Upper lobe of left lung (tissue), 4 donors: ENCODE data around the gene ZRANB2.

Source experiments
- CTCF ChIP-seq, 6 experiments: fragments of 450-650 bp in 4 of 6; fragments of 200-600 bp in 2 of 6; sonication (generic) in 2 of 6; IDR thresholded peaks; one replicate each; pipeline ENCODE4 v1.5.1; 2016 to 2019; ENCODE audit warnings: antibody characterized with exemption in 6 of 6
- EP300 ChIP-seq, 4 donors: sonication (generic); formaldehyde crosslinking; IDR thresholded peaks; one replicate each; pipeline ENCODE4 v1.5.1; 2017; ENCODE audit warnings: antibody characterized with exemption in 4 of 4, control low read depth in 2 of 4
- POLR2A ChIP-seq, 4 donors: fragments of 450-650 bp; IDR thresholded peaks; one replicate each; pipeline ENCODE4 v1.5.1; 2016 to 2017; ENCODE audit warnings: antibody characterized with exemption in 4 of 4, mild to moderate bottlenecking in 2 of 4
- POLR2AphosphoS5 ChIP-seq, 2 donors: sonication (generic); formaldehyde crosslinking; IDR thresholded peaks; one replicate each; pipeline ENCODE4 v1.5.1; 2017; ENCODE audit warnings: antibody characterized with exemption in 2 of 2

GRCh38 chr1:71047635-71048607 lies 32.9 kb downstream of the ZRANB2 start, which contains the start of gene PTGER3:
- TF ChIP-seq CTCF (IDR thresholded peaks at IDR 0.05) (no peak), POLR2A (IDR thresholded peaks at IDR 0.05) (no peak), POLR2AphosphoS5 (IDR thresholded peaks at IDR 0.05) (no peak), EP300 (IDR thresholded peaks at IDR 0.05) (no peak)
